Activated CD8-positive, alpha-beta T cell treated with anti-CD3 and anti-CD28 coated beads, Interleukin-2, amount 10 ng/mL, durations not matched to agents 7 days and 5 days (primary cell): ENCODE results near the gene KIF18A. TPM values are rescaled to one million over a fixed set of nuclear protein-coding genes. Genes with fewer than 3 reads are reported as not detected.
A peak's percentile ranks its signal among the peaks of the same experiment; 100 is the strongest.

ENCODE experiments used
- ATAC-seq: fragments of 150-1000 bp; cut with Tn5 transposase; one replicate; pipeline ENCODE4 v1.10.0; 2021; ENCODE audit warnings: moderate library complexity
- CTCF ChIA-PET: fragments of 350-600 bp; sonication (Branson Sonifier 250); formaldehyde crosslinking; loops from one replicate; lab custom pipeline; 2021; ENCODE audit warnings: antibody characterized with exemption; lab: Charles Lee
- POLR2A ChIA-PET: fragments of 350-600 bp; sonication (Branson Sonifier 250); formaldehyde crosslinking; loops from one replicate; lab custom pipeline; 2021; ENCODE audit warnings: antibody characterized with exemption; lab: Charles Lee
- DNase-seq: peaks from one replicate; pipeline ENCODE4 v3.0.0-alpha.2; 2020
- H3K27ac Mint-ChIP-seq: one replicate; pipeline ENCODE4 v1.8.0; 2021; ENCODE audit warnings: mild to moderate bottlenecking, mixed read lengths
- H3K27me3 Mint-ChIP-seq: one replicate; pipeline ENCODE4 v1.8.0; 2021; ENCODE audit warnings: low read depth, mixed read lengths
- H3K36me3 Mint-ChIP-seq: one replicate; pipeline ENCODE4 v1.8.0; 2021; ENCODE audit warnings: low read depth, mixed read lengths
- H3K4me1 Mint-ChIP-seq: one replicate; pipeline ENCODE4 v1.8.0; 2021; ENCODE audit warnings: low read depth, mixed read lengths
- H3K4me3 Mint-ChIP-seq: one replicate; pipeline ENCODE4 v1.8.0; 2021; ENCODE audit warnings: mild to moderate bottlenecking, mixed read lengths
- H3K9me3 Mint-ChIP-seq: one replicate; pipeline ENCODE4 v1.8.0; 2022; ENCODE audit warnings: mixed read lengths; ENCODE audit not compliant: insufficient read depth
- total RNA-seq, 2 experiments: library from RNA; stranded (reverse); gene quantifications; one replicate each; pipeline ENCODE4 v1.2.3, GENCODE V29; 2021

The KIF18A gene
- total RNA-seq, 2 experiments from 2014 or later = 31.8 to 35.4 TPM

GRCh38 chr11:28133146-28133545 lies 25.2 kb upstream of the KIF18A start:
- DNase-seq (no peak), ATAC-seq (no peak)
- Mint-ChIP-seq H3K9me3 (peaks cover 21% of the 10 kb centered on the region), H3K4me3 (no peak overlapping the region), H3K27ac (no peak overlapping the region), H3K4me1 (no peaks in the 10 kb centered on the region), H3K27me3 (no peaks in the 10 kb centered on the region), H3K36me3 (peaks cover 40% of the 10 kb centered on the region)
- ChIA-PET POLR2A (interaction anchor here (1.0 kb wide), 1 partner anchor 26 kb away, joined by 3 read pairs; no protein-coding TSS in a partner anchor), CTCF (no interaction called here)

DNA sequence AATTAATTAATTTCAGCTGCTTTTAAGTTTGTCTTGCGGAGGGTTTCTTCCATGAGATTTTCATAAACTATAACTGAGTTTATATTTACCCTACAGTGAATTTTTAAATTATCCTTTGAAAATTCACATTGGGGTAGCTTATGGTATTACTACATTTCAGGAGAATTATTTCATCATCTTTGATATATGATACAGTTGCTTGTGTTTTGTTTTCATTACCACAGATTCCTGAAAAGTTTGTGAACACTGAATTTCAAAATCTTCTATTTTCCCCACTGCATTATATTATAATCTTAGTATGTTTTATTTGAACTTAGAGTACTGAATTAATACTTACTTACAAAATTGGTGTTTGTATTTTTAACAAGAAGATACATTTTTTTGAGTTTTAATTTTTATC lies 24.6 kb upstream of the KIF18A start:
- ChIA-PET CTCF (no interaction called here), POLR2A (no interaction called here)
- Mint-ChIP-seq H3K27me3 (no peaks in the 10 kb centered on the region), H3K4me3 (no peak overlapping the region), H3K27ac (no peak overlapping the region), H3K9me3 (peaks cover 18% of the 10 kb centered on the region), H3K4me1 (no peaks in the 10 kb centered on the region), H3K36me3 (peaks cover 35% of the 10 kb centered on the region)
- no peak for DNase-seq
- ATAC-seq = no peak

GRCh38 chr11:28123151-28123581 lies 15.2 kb upstream of the KIF18A start:
- Mint-ChIP-seq H3K27ac (peak overlapping the region; percentile 27), H3K9me3 (no peaks in the 10 kb centered on the region), H3K4me3 (no peak overlapping the region), H3K4me1 (no peaks in the 10 kb centered on the region), H3K27me3 (no peaks in the 10 kb centered on the region), H3K36me3 (peaks cover 15% of the 10 kb centered on the region)
- ChIA-PET CTCF (no interaction called here), POLR2A (no interaction called here)
- DNase-seq = no peak
- no peak for ATAC-seq

DNA sequence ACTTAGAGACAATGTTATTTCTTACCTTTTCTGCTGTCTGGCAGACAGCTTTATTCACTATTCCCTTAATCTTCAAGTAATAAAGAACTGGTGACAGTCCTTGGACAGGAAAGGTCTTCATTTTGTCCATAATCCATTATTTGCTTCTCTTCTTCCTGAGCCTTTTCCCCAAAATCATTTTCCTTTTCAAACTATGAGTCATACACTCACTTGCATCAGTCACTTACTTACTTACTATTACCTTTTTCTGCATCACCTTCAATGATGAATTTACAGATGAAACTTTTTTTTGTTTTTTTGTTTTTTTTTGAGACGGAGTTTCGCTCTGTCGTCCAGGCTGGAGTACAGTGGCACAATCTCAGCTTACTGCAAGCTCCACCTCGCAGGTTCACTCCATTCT lies 9.8 kb upstream of the KIF18A start:
- CTCF ChIA-PET = no interaction called here
- no peaks in the 10 kb centered on the region for H3K9me3 Mint-ChIP-seq
- ATAC-seq = no peak
- H3K36me3 Mint-ChIP-seq = peaks cover 13% of the 10 kb centered on the region
- no peak overlapping the region for H3K4me3 Mint-ChIP-seq
- H3K27me3 Mint-ChIP-seq = no peaks in the 10 kb centered on the region
- H3K27ac Mint-ChIP-seq = no peak overlapping the region
- peaks cover 4% of the 10 kb centered on the region for H3K4me1 Mint-ChIP-seq
- no peak for DNase-seq
- POLR2A ChIA-PET = interaction anchor here (3.8 kb wide), 1 partner anchor 10 kb away, joined by 12 read pairs; the partner anchor contains the start of genes KIF18A and METTL15

DNA sequence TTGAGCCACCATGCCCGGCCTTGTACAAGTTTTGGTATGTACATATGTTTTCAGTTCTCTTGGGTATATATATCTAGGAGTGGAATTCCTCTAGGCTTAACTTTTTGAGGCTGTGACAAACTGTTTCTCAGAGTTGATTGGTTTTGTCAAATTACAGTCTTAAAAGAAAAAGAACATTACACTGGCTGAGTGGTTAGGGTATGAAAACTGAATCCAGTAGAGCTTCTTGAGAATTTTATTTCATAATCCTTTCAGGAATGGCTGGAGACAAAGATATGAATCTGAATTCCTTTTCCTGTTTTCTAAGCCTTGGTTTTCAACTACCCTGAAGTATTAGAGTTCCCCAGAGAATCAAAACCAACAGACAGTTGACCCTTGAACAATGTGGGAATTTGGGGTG lies 6.8 kb upstream of the KIF18A start:
- Mint-ChIP-seq H3K4me3 (no peak overlapping the region), H3K27ac (no peak overlapping the region), H3K36me3 (peaks cover 19% of the 10 kb centered on the region), H3K4me1 (peaks cover 30% of the 10 kb centered on the region), H3K9me3 (no peaks in the 10 kb centered on the region), H3K27me3 (no peaks in the 10 kb centered on the region)
- ChIA-PET POLR2A (no interaction called here), CTCF (no interaction called here)
- no peak for ATAC-seq
- no peak for DNase-seq

DNA sequence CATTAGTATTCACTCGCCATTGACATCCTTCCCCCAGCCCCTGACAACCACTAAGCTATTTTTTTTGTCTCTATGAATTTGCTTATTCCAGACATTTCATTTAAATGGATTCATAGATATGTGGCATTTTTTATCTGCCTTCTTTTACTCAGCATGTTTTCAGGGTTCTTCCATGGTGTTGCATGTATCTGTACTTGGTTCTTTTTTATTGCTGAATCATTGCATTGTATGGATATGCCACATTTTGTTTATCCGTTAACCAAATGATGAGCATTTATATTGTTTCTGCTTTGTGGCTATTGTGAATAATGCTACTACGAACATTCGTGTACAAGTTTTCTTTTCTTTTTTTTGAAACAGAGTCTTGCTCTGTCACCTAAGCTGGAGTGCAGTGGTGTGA lies 6.2 kb upstream of the KIF18A start:
- ChIA-PET POLR2A (no interaction called here), CTCF (no interaction called here)
- H3K36me3 Mint-ChIP-seq = peaks cover 19% of the 10 kb centered on the region
- no peak overlapping the region for H3K27ac Mint-ChIP-seq
- H3K4me3 Mint-ChIP-seq = no peak overlapping the region
- H3K9me3 Mint-ChIP-seq = no peaks in the 10 kb centered on the region
- DNase-seq (no peak), ATAC-seq (no peak)
- H3K27me3 Mint-ChIP-seq = no peaks in the 10 kb centered on the region
- H3K4me1 Mint-ChIP-seq = peaks cover 37% of the 10 kb centered on the region

- DNase-seq (no peak), ATAC-seq (no peak)
- Mint-ChIP-seq H3K36me3 (peaks cover 29% of the 10 kb centered on the region), H3K4me1 (peaks cover 52% of the 10 kb centered on the region), H3K27ac (peak overlapping the region; percentile 93), H3K9me3 (no peaks in the 10 kb centered on the region), H3K27me3 (no peaks in the 10 kb centered on the region), H3K4me3 (peak overlapping the region; percentile 99)
- ChIA-PET POLR2A (no interaction called here), CTCF (no interaction called here)
Observed at GRCh38 chr11:28110821-28111200, 2.9 kb upstream of the KIF18A start.

DNA sequence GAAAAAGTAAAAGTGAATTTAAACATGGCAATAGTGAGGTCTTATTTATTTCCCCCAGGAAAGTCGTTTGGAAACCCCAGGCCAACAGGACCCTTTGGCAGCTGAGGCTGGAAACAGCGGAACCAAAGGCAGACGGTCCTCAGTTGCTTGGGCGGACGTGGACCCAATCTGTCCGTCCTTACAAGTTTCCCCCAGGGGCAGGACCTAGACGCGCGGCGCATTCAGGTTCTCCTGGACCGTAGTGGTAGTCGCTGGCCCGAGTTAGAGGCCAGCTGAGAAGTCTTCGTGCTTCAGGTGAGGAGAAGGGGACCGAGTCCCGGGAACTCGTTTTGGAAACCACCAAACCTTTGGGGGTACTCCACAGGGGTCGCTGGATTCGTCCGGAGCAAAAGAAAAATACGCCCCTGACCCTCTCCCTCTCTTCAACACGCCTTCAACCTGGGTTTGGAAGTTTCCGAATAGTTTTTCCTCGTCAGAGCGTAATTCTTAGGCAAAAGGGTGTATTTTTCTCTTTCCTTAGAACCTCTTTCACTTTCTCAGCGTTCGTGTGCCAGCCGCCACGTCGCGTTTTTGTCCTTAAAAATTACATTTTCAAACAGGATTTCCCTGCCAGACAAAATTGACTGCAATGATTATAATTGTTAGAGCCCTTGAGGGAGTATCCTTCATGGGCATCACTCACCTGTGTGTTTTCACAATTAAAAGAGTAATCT lies 2.3 kb upstream of the KIF18A start:
- Mint-ChIP-seq H3K9me3 (no peaks in the 10 kb centered on the region), H3K27ac (peak overlapping the region; percentile 93)

DNA sequence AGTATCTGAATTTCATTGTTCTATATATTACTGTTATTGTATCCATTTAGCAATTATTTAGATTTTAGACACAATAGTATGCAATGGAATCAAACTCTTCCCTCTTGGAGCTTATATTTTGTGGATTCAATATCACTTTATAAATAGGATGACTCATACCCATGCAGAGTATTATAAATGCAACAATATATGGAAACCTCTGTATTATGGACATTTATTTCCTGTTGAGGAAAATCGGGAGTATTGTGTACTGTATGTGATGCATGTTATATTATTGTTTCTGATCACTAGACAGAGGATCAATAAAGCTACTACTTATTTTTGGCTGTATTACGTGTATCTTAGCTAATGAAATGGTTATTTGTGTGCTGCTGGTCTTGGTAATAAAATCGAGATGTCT lies 1.0 kb upstream of the KIF18A start:
- peak overlapping the region; percentile 99 for H3K4me3 Mint-ChIP-seq
- DNase-seq = no peak
- H3K27me3 Mint-ChIP-seq = no peaks in the 10 kb centered on the region
- ATAC-seq = no peak
- H3K9me3 Mint-ChIP-seq = no peaks in the 10 kb centered on the region
- H3K27ac Mint-ChIP-seq = peak overlapping the region; percentile 100
- H3K4me1 Mint-ChIP-seq = peaks cover 62% of the 10 kb centered on the region
- CTCF ChIA-PET = no interaction called here
- POLR2A ChIA-PET = no interaction called here
- peaks cover 25% of the 10 kb centered on the region for H3K36me3 Mint-ChIP-seq

More for the DNA sequence above, 2.3 kb upstream of the KIF18A start:
- ATAC-seq (peak; percentile 27), DNase-seq (peak; percentile 71)
- peaks cover 57% of the 10 kb centered on the region for H3K4me1 Mint-ChIP-seq
- peaks cover 28% of the 10 kb centered on the region for H3K36me3 Mint-ChIP-seq
- ChIA-PET POLR2A (interaction anchor here (1.1 kb wide), 1 partner anchor 8 kb away, joined by 4 read pairs; no protein-coding TSS in a partner anchor), CTCF (no interaction called here)
- peak overlapping the region; percentile 99 for H3K4me3 Mint-ChIP-seq
- no peaks in the 10 kb centered on the region for H3K27me3 Mint-ChIP-seq

GRCh38 chr11:28107191-28107749 lies 686 bp downstream of the KIF18A start:
- ATAC-seq (peak; percentile 0), DNase-seq (peak; percentile 43)
- Mint-ChIP-seq H3K27me3 (no peaks in the 10 kb centered on the region), H3K36me3 (peaks cover 21% of the 10 kb centered on the region), H3K4me1 (peaks cover 61% of the 10 kb centered on the region), H3K4me3 (peak overlapping the region; percentile 99), H3K9me3 (no peaks in the 10 kb centered on the region), H3K27ac (peak overlapping the region; percentile 100)
- ChIA-PET POLR2A (interaction anchor here (0.6 to 1.5 kb wide), 9 partner anchors 10 to 600 kb away, joined by 3 to 12 read pairs (median 3); partner anchors contain the start of gene LIN7C), CTCF (no interaction called here)

DNA sequence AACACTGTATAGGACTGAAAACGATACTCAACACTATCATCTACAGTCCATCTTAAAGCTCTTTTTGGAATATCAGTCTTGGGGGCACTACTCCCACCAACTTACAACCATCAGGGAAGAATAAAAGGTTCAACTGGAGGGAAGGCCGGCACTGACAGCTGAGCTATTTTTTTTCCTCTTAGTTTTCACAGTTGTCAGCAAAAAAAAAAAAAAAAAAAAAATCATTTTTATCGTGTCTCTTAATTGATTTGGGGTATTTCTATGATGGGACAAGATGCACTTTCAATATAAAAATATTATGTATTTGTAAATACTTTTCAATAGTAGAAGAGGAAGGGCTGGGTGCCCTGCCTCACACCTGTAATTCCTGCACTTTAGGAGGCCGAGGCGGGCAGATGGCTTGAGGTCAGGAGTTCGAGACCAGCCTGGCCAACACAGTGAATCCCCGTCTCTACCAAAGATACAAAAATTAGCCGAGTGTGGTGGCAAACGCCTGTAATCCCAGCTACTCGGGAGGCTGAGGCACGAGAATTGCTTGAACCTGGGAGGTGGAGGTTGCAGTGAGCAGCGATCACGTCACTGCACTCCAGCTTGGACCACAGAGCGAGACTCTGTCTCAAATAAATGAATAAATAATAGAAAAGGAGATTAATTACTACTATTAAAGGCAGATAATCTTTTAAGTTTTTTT lies 1.5 kb downstream of the KIF18A start:
- peaks cover 57% of the 10 kb centered on the region for H3K4me1 Mint-ChIP-seq
- H3K4me3 Mint-ChIP-seq = peak overlapping the region; percentile 99
- CTCF ChIA-PET = no interaction called here
- DNase-seq (no peak), ATAC-seq (no peak)
- peaks cover 22% of the 10 kb centered on the region for H3K36me3 Mint-ChIP-seq
- H3K27me3 Mint-ChIP-seq = no peaks in the 10 kb centered on the region
- no peaks in the 10 kb centered on the region for H3K9me3 Mint-ChIP-seq
- H3K27ac Mint-ChIP-seq = peak overlapping the region; percentile 77
- POLR2A ChIA-PET = interaction anchor here (1.5 kb wide), 1 partner anchor 17 kb away, joined by 4 read pairs; no protein-coding TSS in a partner anchor

- peak overlapping the region; percentile 99 for H3K4me3 Mint-ChIP-seq
- H3K36me3 Mint-ChIP-seq = peaks cover 22% of the 10 kb centered on the region
- DNase-seq = no peak
- no peaks in the 10 kb centered on the region for H3K9me3 Mint-ChIP-seq
- ChIA-PET POLR2A (no interaction called here), CTCF (interaction anchor here (1.2 kb wide), 1 partner anchor 16 kb away, joined by 3 read pairs; no protein-coding TSS in a partner anchor)
- peak overlapping the region; percentile 77 for H3K27ac Mint-ChIP-seq
- peaks cover 50% of the 10 kb centered on the region for H3K4me1 Mint-ChIP-seq
- ATAC-seq = no peak
- no peaks in the 10 kb centered on the region for H3K27me3 Mint-ChIP-seq
Observed at GRCh38 chr11:28105869-28106268, 2.1 kb downstream of the KIF18A start.
